Fibroblast of pulmonary artery (primary cell): ENCODE results near the gene RFX1.

Experiments
- DNase-seq: peaks from one replicate; pipeline ENCODE4 v3.0.0-alpha.2; 2010; ENCODE audit warnings: low read depth
- H3K4me3 ChIP-seq: replicated peaks from 2 replicates; pipeline ENCODE4 v1.5.1; 2011; ENCODE audit warnings: low read depth, mild to moderate bottlenecking, control low read depth, low read length, moderate library complexity
- CTCF ChIP-seq: IDR thresholded peaks from 2 replicates; pipeline ENCODE4 v1.5.1; 2011; ENCODE audit warnings: mild to moderate bottlenecking, control low read depth, low read length, inconsistent platforms; ENCODE audit errors: missing control alignments

The RFX1 gene

DNA sequence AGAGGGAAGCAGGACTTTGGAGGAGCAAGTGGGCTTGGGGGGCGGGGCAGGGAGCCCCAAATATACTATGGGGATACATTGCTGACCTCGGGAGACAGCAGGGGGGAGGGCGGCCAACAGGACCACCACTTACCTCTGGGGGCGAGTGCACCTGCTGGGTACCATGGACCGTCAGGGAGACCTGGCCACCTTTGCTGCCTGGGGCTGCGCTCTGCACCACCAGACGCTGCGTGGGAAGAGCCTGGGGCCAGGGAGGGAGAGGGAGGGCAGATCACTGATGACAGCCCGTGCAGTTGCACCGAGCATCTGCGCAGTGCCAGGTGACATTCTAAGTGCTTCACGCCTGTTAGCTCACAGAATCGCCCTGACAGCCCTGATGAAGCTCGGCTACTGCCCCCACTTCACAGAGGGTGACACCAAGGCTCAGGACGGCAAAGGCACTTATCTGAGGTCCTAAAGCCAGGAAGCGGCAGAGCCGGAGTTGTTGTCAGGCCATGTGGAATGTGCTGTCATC is 24.1 kb downstream of the RFX1 start:
- no peak overlapping the region for H3K4me3 ChIP-seq
- TF ChIP-seq CTCF = no peak

GRCh38 chr19:13981467-13981866 is 24.7 kb downstream of the RFX1 start:
- DNase-seq = no peak
- no peak overlapping the region for H3K4me3 ChIP-seq
- TF ChIP-seq CTCF = no peak

More for the DNA sequence above, 24.1 kb downstream of the RFX1 start:
- DNase-seq = no peak

GRCh38 chr19:13981021-13981420 is 25.1 kb downstream of the RFX1 start:
- no peak overlapping the region for H3K4me3 ChIP-seq
- no peak for TF ChIP-seq CTCF
- DNase-seq = no peak

DNA sequence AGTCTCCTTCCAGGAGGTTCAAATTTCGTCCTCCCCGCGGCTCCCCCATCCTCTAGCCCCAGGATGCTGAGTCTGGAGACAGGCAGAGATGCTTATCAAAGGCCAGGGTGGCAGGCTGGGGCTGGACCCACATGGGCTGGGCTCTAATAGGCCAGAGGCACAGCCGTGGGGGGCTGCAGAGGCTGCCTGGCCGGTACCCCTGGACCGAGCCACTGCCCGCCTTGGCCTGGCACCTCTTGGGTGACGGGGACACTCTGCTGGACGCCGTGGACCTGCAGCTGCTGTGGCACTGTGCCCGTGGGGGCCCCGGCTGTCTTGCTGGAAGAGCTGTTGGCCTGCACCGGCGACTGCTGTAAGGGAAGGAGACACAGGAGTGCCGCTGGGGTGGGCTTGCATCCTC is 25.8 kb downstream of the RFX1 start:
- no peak for DNase-seq
- no peak for TF ChIP-seq CTCF
- H3K4me3 ChIP-seq = no peak overlapping the region

DNA sequence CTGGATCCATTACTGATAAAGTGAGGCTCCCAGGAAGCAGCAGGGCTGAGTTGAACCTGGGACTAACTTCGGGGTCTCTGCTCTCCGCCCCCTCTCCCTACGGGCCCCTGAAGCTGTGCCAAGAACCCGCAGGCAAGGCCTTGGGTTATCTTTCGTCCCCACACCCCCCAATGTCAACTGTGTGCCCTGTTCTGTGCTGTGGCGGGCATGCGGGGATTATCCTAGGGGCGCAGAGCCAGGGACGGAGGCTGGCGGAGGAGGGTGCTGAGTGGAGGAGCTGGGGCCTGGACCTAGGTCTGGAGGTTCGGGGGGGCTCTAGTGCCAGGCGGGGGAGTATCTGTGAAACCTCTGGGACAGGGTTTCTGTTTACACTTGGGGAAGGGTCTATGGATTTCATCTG is 26.4 kb downstream of the RFX1 start:
- H3K4me3 ChIP-seq = no peak overlapping the region
- no peak for TF ChIP-seq CTCF
- no peak for DNase-seq

- no peak overlapping the region for H3K4me3 ChIP-seq
- TF ChIP-seq CTCF = no peak
- DNase-seq = no peak
These were observed 26.9 kb downstream of the RFX1 start for GRCh38 chr19:13979244-13979615.
